ENCODE results near the gene WFDC11. TPM values are rescaled to one million over a fixed set of nuclear protein-coding genes. Genes with fewer than 3 reads are reported as not detected.

WFDC11 gene
- total RNA-seq, 1 experiment from 2014 or later, result not detected

- DNase-seq (ENCODE audit: unreplicated experiment), result no peak
- TF ChIP-seq CTCF (IDR thresholded peaks at IDR 0.05; ENCODE audit: unreplicated experiment), result no peak
- Mint-ChIP-seq H3K27ac (ENCODE audit: low read depth, unreplicated experiment) (no peak overlapping the region), H3K4me1 (ENCODE audit: insufficient read depth, unreplicated experiment) (peaks cover 11% of the 10 kb centered on the region), H3K36me3 (ENCODE audit: insufficient read depth, unreplicated experiment) (no peaks in the 10 kb centered on the region), H3K27me3 (ENCODE audit: insufficient read depth, unreplicated experiment) (peaks cover 18% of the 10 kb centered on the region), H3K4me3 (ENCODE audit: unreplicated experiment) (no peak overlapping the region), H3K9me3 (ENCODE audit: unreplicated experiment) (no peaks in the 10 kb centered on the region)
- intact Hi-C loops (cut with micrococcal nuclease), result no loop called here
- ChIA-PET POLR2A (no interaction called here), CTCF (no interaction called here)
- no TSS peak for BruUV-seq (replicated peaks)
Observed at GRCh38 chr20:45607810-45608209, 62.2 kb downstream of the WFDC11 start.

Small RNA genes within 50 kb of the gene (microRNA-seq; reads per million reads assigned to microRNA genes)
- gene MIR3617, result not detected

Other genes starting within 250 kb of the WFDC11 start
- gene WFDC2, start 200.5 kb downstream of the WFDC11 start, total RNA-seq (2022), result not detected in 2 replicates
- not detected in 2 replicates for gene SPINT3, start 154.6 kb downstream of the WFDC11 start, total RNA-seq (2022)
- not detected in 2 replicates for gene WFDC6, start 130.8 kb downstream of the WFDC11 start, total RNA-seq (2022)
- gene EPPIN, start 122.8 kb downstream of the WFDC11 start, total RNA-seq (2022), result not detected in 2 replicates
- gene WFDC8, start 91.0 kb downstream of the WFDC11 start, total RNA-seq (2022), result not detected in 2 replicates
- not detected in 2 replicates for gene WFDC10A, start 40.5 kb downstream of the WFDC11 start, total RNA-seq (2022)
- gene WFDC9, start 39.0 kb downstream of the WFDC11 start, total RNA-seq (2022), result not detected in 2 replicates
- not detected in 2 replicates for gene WFDC13, start 31.8 kb upstream of the WFDC11 start, total RNA-seq (2022)
- gene WFDC10B, start 34.8 kb upstream of the WFDC11 start, total RNA-seq (2022), result not detected in 2 replicates
- gene SPINT4, start 52.1 kb upstream of the WFDC11 start, total RNA-seq (2022), result not detected in 2 replicates
- 0.91 TPM in 1 of 2 replicates, not detected in the other for gene WFDC3, start 121.6 kb upstream of the WFDC11 start, total RNA-seq (2022)
- gene DNTTIP1, start 121.7 kb upstream of the WFDC11 start, total RNA-seq (2022), result 41.6 and 51.6 TPM in 2 replicates
- 98.4 and 107 TPM in 2 replicates for gene UBE2C, start 142.4 kb upstream of the WFDC11 start, total RNA-seq (2022)
- gene TNNC2, start 157.1 kb upstream of the WFDC11 start, total RNA-seq (2022), result 0.79 TPM in 1 of 2 replicates, not detected in the other
- gene SNX21, start 163.6 kb upstream of the WFDC11 start, total RNA-seq (2022), result 8.5 and 13.9 TPM in 2 replicates
- 19.5 and 20.1 TPM in 2 replicates for gene ACOT8, start 187.2 kb upstream of the WFDC11 start, total RNA-seq (2022)
- 1.4 and 2.4 TPM in 2 replicates for gene ZSWIM3, start 187.4 kb upstream of the WFDC11 start, total RNA-seq (2022)
- 7.6 and 10.3 TPM in 2 replicates for gene ZSWIM1, start 211.0 kb upstream of the WFDC11 start, total RNA-seq (2022)
- gene SPATA25, start 217.4 kb upstream of the WFDC11 start, total RNA-seq (2022), result 0.72 and 0.74 TPM in 2 replicates
- 2.0 and 2.5 TPM in 2 replicates for gene NEURL2, start 221.0 kb upstream of the WFDC11 start, total RNA-seq (2022)
- 25.3 and 39.1 TPM in 2 replicates for gene CTSA, start 221.1 kb upstream of the WFDC11 start, total RNA-seq (2022)
- gene PLTP, start 241.9 kb upstream of the WFDC11 start, total RNA-seq (2022), result 0.20 and 0.37 TPM in 2 replicates

Measured in MCF 10A (cell line).